Right lobe of liver (tissue), 6 donors: ENCODE measurements around the gene SH3RF1. TPM values are rescaled to one million over a fixed set of nuclear protein-coding genes. Genes with fewer than 3 reads are reported as not detected.
A peak's percentile ranks its signal among the peaks of the same experiment; 100 is the strongest.

ENCODE experiments used
- ATAC-seq, 4 donors: fragments of 200-7000 bp; cut with Tn5 transposase; one replicate each; pipeline ENCODE4 v1.9.1; 2020; ENCODE audit warnings: mild to moderate bottlenecking in 4 of 4, moderate library complexity in 4 of 4
- DNase-seq, 3 donors: peaks; one replicate each; pipeline ENCODE4 v3.0.0-alpha.2; 2020
- H3K27ac ChIP-seq, 3 donors: fragments of 200-600 bp; one replicate each; pipeline ENCODE4 v1.8.0; 2022
- H3K27me3 ChIP-seq, 2 donors: fragments of 200-600 bp; one replicate each; pipeline ENCODE4 v1.8.0; 2022
- H3K36me3 ChIP-seq, 4 donors: fragments of 200-600 bp; sonication (generic) in 1 of 4; one replicate each; pipeline versions ENCODE4 v1.5.1 to v1.8.0; 2017 to 2022; ENCODE audit warnings: control low read depth in 1 of 4
- H3K4me1 ChIP-seq, 4 donors: fragments of 200-600 bp; sonication (generic) in 1 of 4; one replicate each; pipeline versions ENCODE4 v1.5.1 to v1.8.0; 2017 to 2022; ENCODE audit warnings: control low read depth in 1 of 4
- H3K4me3 ChIP-seq, 3 donors: fragments of 200-600 bp; one replicate each; pipeline ENCODE4 v1.8.0; 2022
- H3K9me3 ChIP-seq, 4 donors: fragments of 200-600 bp; sonication (generic) in 1 of 4; one replicate each; pipeline versions ENCODE4 v1.5.1 to v1.8.0; 2017 to 2022; ENCODE audit warnings: control low read depth in 1 of 4
- CTCF ChIP-seq, 4 donors: fragments of 200-600 bp in 3 of 4; fragments of 450-650 bp in 1 of 4; IDR thresholded peaks; one replicate each; pipeline versions ENCODE4 v1.5.1 to v1.8.0; 2016 to 2022; ENCODE audit warnings: antibody characterized with exemption in 4 of 4, mild to moderate bottlenecking in 2 of 4
- POLR2A ChIP-seq: fragments of 450-650 bp; IDR thresholded peaks from one replicate; pipeline ENCODE4 v1.6.1; 2017; ENCODE audit warnings: antibody characterized with exemption, mild to moderate bottlenecking
- WGBS: methylation state at CpG from one replicate; pipeline ENCODE4 v1.1.6; 2018; ENCODE audit warnings: low coverage, low lambda C conversion rate; ENCODE audit not compliant: insufficient coverage; ENCODE audit errors: missing lambda C conversion rate; 5-methylcytosine and 5-hydroxymethylcytosine counted together
- intact Hi-C, 2 donors: fragments of 100-400 bp; cut with DNase I; formaldehyde crosslinking; loops; one replicate each; pipeline versions ENCODE4 v1.11.2 to v1.14.1; 2022
- total RNA-seq, 6 experiments: library from RNA; depleted of rRNA in 2 of 6; stranded (reverse); fragments of >200 nt in 2 of 6; fragmentation: NEBNext Ultra II Directional in 3 of 6; extraction: Animal tissue kit (Norgen Biotek cat#: 25700) in 3 of 6; gene quantifications; one replicate each; pipeline versions ENCODE4 v1.1.0 to v1.2.4, GENCODE V29; 2016 to 2023
- donor health status: DM: no; HTN: yes; CAD: no.
- donor health status: DM: no; HTN: no; CAD: no.
- donor health status: DM: no; HTN: no; CAD: no.
- donor health status: DM: no; HTN: yes; CAD: no.
- donor health status: DM: no; HTN: yes; CAD: no.

SH3RF1 gene
- total RNA-seq, 6 experiments from 2014 or later = 5.5 to 11.0 (median 7.3) TPM

GRCh38 chr4:169131556-169132208 is 139.1 kb downstream of the SH3RF1 start:
- H3K36me3 ChIP-seq = peaks cover 0 to 10% (median 0%) of the 10 kb centered on the region in 4 donors
- H3K27me3 ChIP-seq = no peaks in the 10 kb centered on the region
- H3K9me3 ChIP-seq = no peaks in the 10 kb centered on the region
- WGBS = 75% methylated on average over 9 of the region's 9 CpGs
- H3K4me1 ChIP-seq = peaks cover 0 to 61% (median 7%) of the 10 kb centered on the region in 4 donors
- DNase-seq (no peak), ATAC-seq (peak in 3 of 4 donors; percentile 25 to 77 (median 36))
- peak overlapping the region in 2 of 3 donors; percentile 44 to 77 for H3K27ac ChIP-seq
- TF ChIP-seq CTCF (IDR thresholded peaks at IDR 0.05) (no peak), POLR2A (no peak)
- intact Hi-C loops = no loop called here
- H3K4me3 ChIP-seq = no peak overlapping the region

DNA sequence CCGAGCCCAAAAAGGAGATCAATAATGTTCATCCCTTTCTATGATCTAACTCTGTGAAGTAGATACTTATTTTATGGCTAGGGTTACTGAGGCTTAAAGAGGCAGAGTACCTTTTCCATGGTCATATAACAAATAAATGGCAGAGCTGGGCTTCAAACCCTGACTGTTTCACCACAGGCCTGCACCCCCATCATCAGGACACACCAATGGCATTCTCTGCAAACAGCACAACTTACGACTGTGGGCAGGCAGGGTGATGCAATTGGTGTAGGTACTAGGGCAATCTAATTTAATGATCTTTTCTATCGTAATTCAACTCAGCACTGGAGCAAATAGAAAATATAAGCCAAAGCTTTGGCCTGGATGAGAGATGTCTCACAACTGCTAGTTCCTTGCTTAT is 141.9 kb downstream of the SH3RF1 start:
- 31% methylated on average over 3 of the region's 3 CpGs for WGBS
- intact Hi-C loops = no loop called here
- peak; percentile 70 to 83 (median 73) for ATAC-seq
- Histone ChIP-seq H3K9me3 (no peaks in the 10 kb centered on the region), H3K4me3 (no peak overlapping the region), H3K27me3 (no peaks in the 10 kb centered on the region), H3K27ac (peak overlapping the region in 2 of 3 donors; percentile 5 to 74), H3K4me1 (peaks cover 0 to 57% (median 7%) of the 10 kb centered on the region in 4 donors), H3K36me3 (no peaks in the 10 kb centered on the region)
- DNase-seq = peak; percentile 40 to 78 (median 73)
- TF ChIP-seq POLR2A (no peak), CTCF (IDR thresholded peaks at IDR 0.05) (peak in 1 of 4 donors; percentile 13)

GRCh38 chr4:169127314-169127713 is 143.4 kb downstream of the SH3RF1 start:
- Histone ChIP-seq H3K4me3 (no peak overlapping the region), H3K9me3 (no peaks in the 10 kb centered on the region), H3K27ac (peak overlapping the region in 1 of 3 donors; percentile 74), H3K27me3 (no peaks in the 10 kb centered on the region), H3K4me1 (peaks cover 0 to 56% (median 7%) of the 10 kb centered on the region in 4 donors), H3K36me3 (no peaks in the 10 kb centered on the region)
- TF ChIP-seq POLR2A = no peak
- no peak for TF ChIP-seq CTCF (IDR thresholded peaks at IDR 0.05)
- intact Hi-C loops = no loop called here
- ATAC-seq (no peak), DNase-seq (no peak)
- WGBS = 94% methylated on average over 1 of the region's 1 CpG

GRCh38 chr4:169124661-169125060 is 146.1 kb downstream of the SH3RF1 start:
- 24% methylated on average over 2 of the region's 2 CpGs for WGBS
- Histone ChIP-seq H3K4me1 (peaks cover 0 to 56% (median 7%) of the 10 kb centered on the region in 4 donors), H3K27ac (peak overlapping the region in 2 of 3 donors; percentile 35 to 64), H3K36me3 (peaks cover 0 to 7% (median 0%) of the 10 kb centered on the region in 4 donors), H3K27me3 (no peaks in the 10 kb centered on the region), H3K4me3 (no peak overlapping the region), H3K9me3 (no peaks in the 10 kb centered on the region)
- peak in 1 of 3 donors; percentile 71 for DNase-seq
- no peak for TF ChIP-seq POLR2A
- no peak for TF ChIP-seq CTCF (IDR thresholded peaks at IDR 0.05)
- ATAC-seq = peak; percentile 76 to 92 (median 80)
- intact Hi-C loops = no loop called here
